ENCODE data around the gene TTBK1.
"Not testable (repeated sequence)": the region's sequence is repeated elsewhere in the genome, so short reads cannot be mapped to it uniquely, and the experiment has no call there.

The TTBK1 gene

DNA sequence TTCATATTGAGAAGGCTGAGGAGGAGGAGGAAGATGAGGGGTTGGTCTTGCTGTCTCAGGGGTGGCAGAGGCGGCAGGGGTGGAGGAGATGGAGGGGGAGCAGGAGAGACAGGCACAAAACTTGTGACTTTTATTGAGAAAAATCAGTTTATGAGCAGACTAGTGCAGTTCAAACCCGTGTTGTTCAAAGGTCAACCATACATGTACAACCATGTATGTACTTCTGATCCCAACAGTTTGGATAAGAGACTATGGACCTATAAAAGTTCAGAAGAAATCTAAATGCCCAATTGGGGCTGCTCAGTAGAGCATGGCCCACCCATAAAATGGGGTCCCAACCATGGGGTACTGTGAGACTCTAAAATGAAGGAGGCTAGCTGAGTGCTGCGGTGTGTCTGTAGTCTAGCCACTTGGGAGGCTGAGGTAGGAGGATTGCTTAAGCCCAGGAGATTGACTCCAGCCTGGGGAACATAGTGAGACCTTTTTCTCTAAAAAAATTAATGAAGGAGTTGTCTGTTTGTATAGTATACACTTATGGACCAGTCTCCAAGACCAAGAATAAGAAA, 47.1 kb downstream of the TTBK1 start:
- DNase-seq, result no peak

DNA sequence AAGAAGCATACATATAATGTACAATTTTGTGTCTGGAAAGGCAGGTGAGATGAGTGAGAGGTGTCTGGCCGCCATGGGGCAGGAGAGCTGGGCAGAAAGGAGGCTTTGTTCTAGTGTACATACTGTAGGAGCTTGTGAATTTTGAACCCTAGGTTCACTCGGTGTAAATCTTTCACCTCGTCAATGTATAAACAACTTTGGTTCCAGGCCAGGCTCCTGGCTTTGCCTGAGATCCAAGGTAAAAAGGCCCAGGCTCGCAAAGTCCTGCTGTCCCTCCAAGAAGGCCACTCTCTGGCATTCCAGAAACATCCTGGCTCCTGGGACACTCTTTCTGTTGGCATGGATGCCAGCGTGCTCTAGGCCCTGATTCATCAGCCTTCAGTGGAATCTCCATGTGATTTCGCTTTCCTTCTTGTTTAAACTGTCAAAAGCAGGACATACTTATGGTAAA, 47.6 kb downstream of the TTBK1 start:
- DNase-seq, result no peak

DNA sequence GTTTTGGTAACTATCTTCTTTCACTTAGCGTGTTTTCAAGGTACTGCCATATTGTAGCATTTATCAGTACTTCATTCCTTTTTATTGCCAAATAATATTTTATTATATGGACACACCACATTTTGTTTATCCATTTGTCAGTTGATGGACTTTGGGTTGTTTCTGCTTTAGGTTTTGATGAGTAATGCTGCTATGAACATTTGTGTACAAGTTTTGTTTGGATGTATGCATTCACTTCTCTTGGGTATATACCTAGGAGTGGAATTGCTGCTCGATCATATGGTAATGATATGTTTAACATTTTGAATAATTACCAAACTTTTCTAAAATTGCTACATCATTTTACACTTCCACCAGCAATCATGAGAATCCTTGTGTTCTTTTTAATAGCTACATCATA, 48.4 kb downstream of the TTBK1 start:
- no peak for DNase-seq

DNA sequence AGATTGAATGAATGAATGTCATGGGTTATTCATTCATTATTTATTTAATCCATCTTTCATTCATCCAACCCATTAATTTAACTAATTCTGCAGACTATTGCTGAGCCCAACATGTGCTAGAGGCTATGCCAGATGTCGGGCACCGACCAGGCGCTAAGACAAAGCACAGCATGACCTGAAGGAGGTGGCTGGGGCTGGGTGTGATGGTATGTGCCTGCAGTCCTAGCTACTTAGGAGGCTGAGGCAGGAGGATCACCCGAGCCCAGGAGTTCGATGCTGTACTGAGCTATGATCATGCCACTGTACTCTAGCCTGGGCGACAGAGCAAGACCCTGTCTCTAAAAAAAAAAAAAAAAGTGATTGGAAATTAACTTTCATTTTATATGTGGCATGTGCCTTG, 49.1 kb downstream of the TTBK1 start:
- no peak for DNase-seq

DNA sequence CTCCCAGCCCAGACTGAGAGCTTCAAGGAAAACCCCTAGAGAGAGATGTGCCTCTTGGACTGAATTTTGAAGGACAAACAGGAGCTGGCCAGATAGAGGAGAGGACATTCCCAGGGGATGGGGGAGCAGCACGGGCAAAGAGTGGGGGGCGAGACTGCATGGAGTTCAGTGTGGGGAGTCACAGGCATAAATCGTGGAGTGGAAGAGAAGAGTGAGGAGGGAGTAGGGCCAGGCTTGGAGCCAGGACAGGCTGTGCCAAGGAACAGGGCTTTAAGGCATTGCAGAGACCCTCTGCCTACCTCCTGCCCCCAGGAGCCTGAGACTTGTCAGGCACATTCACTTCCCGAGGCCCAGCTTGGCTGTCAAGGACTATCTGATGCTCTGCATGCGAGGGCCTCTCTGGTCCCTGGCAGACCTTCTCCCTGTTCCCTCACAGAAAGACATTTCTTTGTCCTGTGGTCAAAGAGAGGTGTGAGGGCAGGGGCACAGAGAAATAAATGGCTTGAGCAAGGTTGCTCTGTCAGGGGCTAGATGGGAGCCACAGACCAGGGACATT, 49.6 kb downstream of the TTBK1 start:
- DNase-seq, result no peak

DNA sequence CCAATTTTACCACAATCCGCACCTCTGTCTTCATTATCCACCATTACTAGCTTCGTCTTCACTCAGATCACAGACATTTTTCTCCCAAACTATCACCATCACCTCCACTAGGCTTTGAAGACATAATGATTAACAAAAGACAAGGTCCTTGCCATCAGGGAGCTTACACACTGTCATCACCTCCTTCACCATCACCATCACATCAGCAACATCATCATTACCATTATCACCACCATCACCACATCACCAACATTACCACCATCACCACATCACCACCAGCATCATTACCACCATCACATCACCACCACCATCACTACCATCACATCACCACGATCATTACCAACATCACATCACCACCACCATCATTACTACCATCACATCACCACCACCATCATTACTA, 50.4 kb downstream of the TTBK1 start:
- DNase-seq, result no peak

DNA sequence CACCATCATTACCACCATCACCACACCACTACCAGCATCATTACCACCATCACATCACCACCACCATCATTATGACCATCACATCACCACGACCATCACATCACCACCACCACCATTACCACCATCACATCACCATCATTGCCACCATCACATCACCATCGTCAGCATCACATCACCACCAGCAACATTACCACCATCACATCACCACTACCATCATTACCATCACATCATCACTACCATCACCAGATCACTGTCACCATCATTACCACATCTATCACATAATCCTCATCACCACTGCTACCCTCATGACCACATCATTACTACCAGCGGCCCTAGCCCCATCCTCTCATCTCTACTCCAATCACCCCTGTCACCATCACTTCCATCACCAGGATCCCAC, 51.3 kb downstream of the TTBK1 start:
- DNase-seq, result no peak

DNA sequence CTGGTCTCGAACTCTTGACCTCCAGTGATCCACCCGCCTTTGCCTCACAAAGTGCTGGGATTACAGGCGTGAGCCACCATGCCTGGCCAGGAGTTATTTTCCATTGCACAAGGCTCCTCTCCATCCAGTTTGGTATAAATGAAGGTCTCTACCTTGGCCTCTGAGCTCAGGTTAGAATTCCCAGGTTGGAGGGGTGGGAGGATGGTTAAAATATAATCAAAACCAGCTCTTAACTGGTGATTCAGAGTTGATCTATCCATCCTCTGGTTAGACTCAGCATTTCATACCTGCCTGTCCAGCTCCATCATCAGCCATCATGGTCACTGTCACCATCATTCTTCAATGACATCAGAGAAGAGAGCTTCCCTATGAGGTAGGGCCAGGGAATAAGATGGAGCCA, 52.2 kb downstream of the TTBK1 start:
- DNase-seq, result no peak

DNA sequence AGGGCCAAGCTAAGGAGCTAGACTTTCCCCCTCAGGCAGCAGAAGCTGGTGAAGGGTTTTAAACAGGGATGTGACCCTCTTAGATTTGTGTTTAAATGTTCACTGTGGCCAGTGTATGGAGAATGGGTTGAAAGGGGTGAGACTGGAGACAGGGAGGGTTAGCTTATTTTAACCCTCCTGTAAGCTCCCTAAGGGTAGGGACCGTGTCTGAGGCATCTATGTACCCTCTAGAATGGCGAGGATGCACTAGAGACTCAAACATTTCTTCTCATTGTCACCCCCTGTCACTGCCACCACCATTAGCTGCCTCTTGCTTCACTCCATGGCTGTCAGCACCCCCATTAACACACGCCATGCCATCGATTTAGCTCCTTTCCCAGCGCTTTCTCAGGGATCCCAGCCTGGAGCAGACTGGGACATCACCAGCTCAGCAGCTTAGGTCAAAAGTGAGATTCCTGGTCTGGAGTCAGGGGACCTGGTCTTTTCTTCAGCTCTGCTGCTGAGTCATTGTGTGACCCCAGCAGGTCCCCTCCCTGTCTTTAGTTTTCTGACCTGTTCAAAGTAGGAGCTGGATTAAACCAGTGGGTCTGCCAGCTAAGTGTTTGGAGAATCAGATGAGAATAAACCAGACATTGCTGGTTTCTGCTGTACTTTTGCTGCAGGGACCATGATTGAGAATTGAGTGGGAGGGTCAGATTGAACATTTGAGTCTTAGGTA, 53.7 kb downstream of the TTBK1 start:
- no peak for DNase-seq

DNA sequence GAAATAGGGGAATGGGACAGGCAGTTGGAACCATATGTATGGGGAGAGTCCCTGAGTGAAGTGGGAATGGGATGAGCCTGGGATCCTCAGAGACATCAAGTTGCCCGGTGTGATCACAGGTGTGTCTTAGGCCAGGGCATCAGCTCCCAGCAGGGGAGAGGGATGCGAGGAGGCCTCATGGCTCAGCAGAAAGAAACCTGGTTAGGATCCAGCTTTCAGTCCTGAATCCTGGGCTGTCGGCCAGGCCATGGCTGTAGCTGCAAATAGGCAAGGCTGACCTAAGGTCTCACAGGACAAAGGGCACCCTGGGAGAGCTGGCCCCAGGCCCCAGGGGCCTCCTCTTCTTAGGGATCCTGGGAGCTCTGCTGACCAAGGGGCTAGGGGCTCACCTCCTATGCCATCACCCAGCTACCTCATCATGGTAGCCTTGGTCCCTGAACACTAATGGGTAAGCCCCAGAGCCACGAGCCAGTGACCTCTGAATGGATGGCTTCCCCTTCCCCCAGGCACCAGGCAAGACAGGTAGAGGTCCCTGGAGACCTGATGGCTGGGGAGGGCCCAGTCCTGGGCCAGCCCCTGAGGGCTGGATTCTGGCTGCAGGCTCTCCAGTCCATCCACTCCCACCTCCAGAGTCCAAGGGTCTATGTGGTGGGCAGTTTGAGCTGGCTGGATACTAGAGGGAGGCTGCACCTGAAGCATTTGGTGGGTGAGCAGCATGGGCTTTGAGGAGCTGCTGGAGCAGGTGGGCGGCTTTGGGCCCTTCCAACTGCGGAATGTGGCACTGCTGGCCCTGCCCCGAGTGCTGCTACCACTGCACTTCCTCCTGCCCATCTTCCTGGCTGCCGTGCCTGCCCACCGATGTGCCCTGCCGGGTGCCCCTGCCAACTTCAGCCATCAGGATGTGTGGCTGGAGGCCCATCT, 54.6 kb downstream of the TTBK1 start, which contains the start of gene SLC22A7:
SLC22A7 (plus strand) TSS at position 617 of the 921 bp plus-strand sequence; CDS start at position 716, 99 bp downstream.
- DNase-seq, result no peak

DNA sequence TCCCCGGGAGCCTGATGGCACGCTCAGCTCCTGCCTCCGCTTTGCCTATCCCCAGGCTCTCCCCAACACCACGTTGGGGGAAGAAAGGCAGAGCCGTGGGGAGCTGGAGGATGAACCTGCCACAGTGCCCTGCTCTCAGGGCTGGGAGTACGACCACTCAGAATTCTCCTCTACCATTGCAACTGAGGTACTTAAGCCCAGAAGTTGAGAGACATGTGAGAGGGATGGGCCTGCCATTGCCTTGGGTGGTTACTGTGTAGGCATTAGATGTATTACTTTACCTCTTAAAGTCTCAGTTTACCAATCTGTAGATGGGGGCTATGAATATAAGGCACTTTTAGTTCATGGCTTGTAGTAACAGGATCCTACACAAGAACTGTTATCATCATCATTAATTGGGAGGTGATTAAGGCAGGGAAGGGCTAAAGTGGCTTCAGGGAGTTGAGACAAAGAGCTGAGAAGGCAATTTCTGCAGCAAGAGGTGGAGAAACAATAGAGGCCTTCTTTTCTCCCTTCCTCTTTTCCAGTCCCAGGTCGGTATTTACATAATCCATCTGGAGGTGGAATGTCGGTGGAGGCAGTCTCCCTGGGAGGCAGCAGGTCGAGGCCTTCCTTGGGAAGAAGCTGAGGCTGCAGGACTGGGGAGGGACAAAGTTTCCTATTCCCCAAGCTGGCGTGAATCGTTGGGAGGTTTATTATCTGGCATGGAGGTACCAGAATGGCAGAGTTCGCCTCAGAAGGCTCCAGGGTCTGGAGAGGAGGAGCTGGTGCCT, 55.5 kb downstream of the TTBK1 start:
- DNase-seq, result no peak

DNA sequence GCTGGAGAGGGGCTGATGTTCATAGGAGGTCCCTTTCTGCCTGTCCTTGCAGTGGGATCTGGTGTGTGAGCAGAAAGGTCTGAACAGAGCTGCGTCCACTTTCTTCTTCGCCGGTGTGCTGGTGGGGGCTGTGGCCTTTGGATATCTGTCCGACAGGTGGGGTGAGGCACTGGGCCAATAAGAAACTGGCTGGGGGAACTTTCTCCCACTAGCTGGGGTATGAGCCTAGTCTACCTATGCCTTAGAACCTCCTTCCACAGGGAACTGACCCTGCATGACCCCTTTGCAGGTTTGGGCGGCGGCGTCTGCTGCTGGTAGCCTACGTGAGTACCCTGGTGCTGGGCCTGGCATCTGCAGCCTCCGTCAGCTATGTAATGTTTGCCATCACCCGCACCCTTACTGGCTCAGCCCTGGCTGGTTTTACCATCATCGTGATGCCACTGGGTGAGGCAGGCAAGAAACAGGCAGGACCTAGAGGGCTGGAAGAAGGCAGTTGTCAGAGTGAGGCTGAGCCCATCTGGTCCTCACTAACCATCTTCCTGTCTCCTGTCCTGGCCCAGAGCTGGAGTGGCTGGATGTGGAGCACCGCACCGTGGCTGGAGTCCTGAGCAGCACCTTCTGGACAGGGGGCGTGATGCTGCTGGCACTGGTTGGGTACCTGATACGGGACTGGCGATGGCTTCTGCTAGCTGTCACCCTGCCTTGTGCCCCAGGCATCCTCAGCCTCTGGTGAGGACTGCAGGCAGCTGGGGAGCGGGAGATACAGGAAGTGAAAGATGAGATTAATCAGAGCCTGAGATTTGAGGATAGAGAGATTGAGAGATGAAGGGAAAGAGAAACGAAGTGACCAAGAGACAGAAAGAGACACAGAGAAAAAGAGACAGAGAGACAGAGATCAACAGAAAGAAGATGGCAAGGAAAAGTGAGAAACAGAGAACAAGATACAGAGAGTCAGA, 56.3 kb downstream of the TTBK1 start:
- no peak for DNase-seq

DNA sequence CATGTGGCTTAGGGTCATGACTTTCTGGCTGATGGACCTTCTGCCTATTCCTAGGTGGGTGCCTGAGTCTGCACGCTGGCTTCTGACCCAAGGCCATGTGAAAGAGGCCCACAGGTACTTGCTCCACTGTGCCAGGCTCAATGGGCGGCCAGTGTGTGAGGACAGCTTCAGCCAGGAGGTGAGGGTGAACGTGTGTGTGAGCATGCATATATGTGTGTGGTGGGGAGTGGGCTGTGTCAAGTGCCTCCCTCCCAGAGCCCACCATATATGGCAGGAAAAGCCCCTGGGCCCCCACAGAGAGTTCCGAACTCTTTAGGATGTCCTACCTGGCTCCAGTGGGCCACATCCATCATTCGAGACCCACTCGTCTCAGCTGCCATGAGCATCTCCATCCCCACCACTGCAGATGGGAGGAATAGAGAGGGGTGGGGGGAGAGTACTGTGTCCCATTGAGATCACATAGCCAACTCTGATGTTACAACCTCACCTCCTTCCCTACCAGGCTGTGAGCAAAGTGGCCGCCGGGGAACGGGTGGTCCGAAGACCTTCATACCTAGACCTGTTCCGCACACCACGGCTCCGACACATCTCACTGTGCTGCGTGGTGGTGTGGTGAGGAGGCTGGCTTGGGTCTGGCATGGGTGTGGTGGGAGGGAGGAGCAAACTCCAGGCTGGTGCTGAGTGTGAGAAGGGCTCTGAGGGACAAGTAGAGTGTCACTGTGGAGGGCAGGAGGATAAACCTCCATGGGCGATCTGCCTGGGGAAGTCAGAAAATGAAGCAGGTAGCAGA, 58.0 kb downstream of the TTBK1 start:
- no peak for DNase-seq

DNA sequence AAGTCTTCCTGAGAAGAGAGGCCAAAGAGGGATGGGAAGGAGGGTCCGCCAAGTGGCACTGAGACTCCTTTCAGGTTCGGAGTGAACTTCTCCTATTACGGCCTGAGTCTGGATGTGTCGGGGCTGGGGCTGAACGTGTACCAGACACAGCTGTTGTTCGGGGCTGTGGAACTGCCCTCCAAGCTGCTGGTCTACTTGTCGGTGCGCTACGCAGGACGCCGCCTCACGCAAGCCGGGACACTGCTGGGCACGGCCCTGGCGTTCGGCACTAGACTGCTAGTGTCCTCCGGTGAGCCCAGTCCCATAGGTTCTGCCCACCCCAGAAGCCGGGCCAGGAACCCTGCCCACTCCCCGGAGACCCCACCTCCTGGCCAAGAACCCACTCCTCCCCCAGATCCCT, 58.8 kb downstream of the TTBK1 start:
- DNase-seq, result no peak

DNA sequence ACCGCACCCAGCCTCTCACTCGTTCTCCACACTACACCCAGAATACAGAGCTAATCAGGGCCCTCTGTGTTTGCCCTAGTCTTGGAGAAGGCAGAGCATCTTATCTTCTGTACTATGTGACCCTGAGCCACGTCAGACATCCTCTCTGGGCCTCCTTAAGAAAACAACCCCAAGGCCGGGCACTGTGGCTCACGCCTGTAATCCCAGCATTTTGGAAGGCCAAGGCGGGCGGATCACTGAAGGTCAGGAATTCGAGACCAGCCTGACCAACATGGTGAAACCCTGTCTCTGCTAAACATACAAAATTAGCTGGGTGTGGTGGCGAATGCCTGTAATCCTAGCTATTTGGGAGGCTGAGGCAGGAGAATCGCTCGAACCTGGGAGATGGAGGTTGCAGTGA, 59.7 kb downstream of the TTBK1 start:
- DNase-seq, result not testable (repeated sequence)

DNA sequence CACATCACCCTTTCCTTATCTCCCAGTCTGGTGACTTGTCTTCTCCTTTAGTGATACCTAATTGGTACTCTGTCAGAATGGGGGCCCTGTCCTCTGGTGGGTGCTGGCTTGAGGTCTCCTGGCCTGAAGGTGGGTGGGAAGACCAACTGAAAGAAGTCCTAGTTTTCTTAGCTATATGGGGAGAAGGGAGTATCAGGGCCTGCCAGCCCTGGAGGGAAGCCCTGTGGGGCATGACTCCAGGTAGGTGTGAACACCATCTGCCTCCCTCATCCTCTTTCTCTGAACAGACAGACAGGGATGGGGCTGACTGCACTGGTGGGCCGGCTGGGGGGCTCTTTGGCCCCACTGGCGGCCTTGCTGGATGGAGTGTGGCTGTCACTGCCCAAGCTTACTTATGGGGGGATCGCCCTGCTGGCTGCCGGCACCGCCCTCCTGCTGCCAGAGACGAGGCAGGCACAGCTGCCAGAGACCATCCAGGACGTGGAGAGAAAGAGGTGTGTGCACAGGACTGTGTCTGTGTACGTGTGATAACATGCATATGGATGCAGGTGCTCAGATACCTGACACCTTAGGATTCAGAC, 60.6 kb downstream of the TTBK1 start:
- DNase-seq, result no peak

DNA sequence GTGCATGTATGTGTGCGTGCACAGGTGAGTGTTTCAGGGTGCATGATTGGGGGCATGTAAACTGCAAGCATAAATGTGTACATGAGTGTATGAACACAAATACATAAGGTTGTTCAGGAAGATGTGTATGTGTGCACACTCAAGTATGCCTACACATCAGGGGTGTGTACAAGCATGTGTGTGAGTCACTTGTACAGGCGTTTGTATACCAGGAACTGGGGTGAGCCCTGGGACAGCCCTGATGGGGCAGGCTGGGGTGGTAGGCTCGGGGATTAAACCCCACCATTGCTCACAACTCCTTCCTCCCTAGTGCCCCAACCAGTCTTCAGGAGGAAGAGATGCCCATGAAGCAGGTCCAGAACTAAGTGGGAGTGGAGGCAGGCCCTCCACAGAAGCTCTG, 61.1 kb downstream of the TTBK1 start:
- no peak for DNase-seq

DNA sequence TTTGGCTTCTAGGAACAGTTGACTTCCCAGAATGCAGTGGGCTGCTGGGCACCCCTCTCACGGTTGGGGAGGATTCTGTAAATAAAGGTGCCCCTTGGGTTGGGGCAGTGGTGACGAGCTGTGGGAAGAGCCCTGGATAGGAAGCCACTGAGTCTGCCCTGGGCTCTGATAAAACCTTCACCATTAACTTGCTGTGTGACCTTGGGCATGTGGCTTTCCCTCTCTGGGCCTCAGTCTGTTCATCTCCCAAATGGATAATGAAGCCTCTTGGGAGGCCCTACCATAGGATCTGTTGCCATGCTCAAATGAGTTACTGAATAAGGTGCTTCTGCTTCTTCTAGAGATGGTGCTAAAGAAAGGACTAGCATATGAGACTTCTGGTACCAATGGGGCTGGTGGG, 61.6 kb downstream of the TTBK1 start:
- DNase-seq, result no peak

DNA sequence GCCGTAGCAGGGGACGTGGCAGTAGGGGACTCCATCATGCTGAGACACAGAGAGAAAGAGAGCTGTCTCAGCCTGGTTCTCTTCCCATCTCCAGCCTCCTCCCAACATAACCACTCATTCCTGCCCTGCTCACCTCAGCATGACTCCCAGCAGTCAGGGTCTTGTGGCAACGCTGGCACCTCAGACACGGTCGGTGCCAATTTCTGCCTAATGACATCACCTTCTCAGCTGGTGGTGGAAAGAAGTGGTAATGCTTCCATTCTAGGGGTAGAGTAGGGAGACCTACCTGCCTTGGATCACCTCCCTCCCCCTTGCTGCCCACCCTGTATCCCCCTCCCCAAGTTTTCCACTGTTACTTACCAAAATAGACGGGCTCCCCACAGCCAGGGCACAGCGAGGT, 62.8 kb downstream of the TTBK1 start:
- DNase-seq, result no peak

DNA sequence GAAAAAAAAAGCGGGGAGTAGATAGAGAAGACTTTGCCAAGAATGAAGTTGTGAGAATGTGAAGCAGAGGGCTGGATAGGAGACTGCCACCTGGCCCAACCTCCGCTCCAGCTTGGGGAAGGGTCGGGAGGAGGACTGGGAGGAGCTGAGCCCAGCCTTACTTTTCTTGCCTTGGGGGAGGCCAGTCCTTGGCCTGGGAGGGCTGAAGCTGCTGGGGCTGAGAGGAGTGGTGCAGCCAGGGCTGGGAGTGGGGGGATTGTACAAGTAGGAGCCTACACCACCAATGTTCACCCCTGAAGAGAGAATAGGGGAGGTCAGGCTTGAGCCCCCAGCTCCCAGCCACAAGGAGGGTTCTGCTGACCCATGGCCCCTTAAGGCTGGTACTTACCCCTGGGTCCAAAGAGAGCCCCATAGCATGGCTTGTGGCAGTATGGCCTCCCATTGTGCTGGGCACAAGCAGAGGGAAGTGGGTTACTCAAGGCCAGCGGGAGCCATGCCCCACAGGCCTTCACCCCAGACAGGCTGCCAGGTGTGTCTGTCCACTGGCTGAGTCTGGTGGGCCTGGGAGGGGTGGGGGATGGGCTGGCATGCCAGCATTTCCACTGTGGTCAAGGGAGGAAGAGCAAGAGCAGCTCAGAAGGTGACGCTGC, 64.3 kb downstream of the TTBK1 start:
- DNase-seq, result no peak

Measured in NCI-H446 treated with DMSO at 0.1 percent for 48 hours (cell line).